ENCODE results near the gene IL25.

DNA sequence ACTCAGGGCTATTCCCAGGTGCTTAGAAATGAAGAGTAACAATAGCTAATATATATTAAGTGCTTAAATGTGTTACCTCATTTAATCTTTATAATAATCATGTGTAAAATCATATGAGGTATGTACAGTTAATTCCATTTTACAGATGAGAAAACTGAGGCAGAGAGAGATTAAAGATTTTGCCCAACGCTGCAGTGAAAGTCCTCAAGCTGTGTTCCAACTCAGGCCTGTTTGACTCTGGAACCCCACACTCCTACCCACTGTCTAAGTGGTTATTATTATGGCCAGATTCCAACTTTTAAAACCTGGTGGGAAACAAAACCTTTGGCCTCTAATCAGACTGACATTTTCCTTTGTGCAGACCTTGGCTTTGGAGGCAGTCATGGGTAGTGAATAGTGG is 14.4 kb downstream of the IL25 start:
- TF ChIP-seq EZH2 (IDR thresholded peaks at IDR 0.05; ENCODE audit: insufficient read depth, poor library complexity, severe bottlenecking) (no peak), EZH2phosphoT487 (IDR thresholded peaks at IDR 0.05; ENCODE audit: insufficient read depth, low read depth) (no peak)
